Gastroesophageal sphincter (tissue), 4 donors: ENCODE data around the gene LRRTM3. TPM values are rescaled to one million over a fixed set of nuclear protein-coding genes. Genes with fewer than 3 reads are reported as not detected.

ENCODE experiments used
- ATAC-seq: fragments of 150-250 bp; one replicate; pipeline ENCODE4 v1.9.1; 2016; ENCODE audit warnings: mild to moderate bottlenecking, moderate library complexity
- H3K27ac ChIP-seq, 4 donors: fragments of 200-600 bp; sonication (generic) in 3 of 4; 1 replicate in 3 of 4; 2 replicates in 1 of 4; pipeline ENCODE4 v1.5.1; 2016 to 2019
- H3K27me3 ChIP-seq: fragments of 200-600 bp; sonication (generic); one replicate; pipeline ENCODE4 v1.5.1; 2019
- H3K36me3 ChIP-seq, 2 donors: fragments of 200-600 bp; sonication (generic); one replicate each; pipeline ENCODE4 v1.5.1; 2019; ENCODE audit warnings: control low read depth in 1 of 2
- H3K4me1 ChIP-seq, 3 donors: fragments of 200-600 bp; sonication (generic); 1 replicate in 2 of 3; 2 replicates in 1 of 3; pipeline ENCODE4 v1.5.1; 2016 to 2019; ENCODE audit warnings: control low read depth in 2 of 3
- H3K4me3 ChIP-seq, 2 donors: fragments of 200-600 bp; sonication (generic); one replicate each; pipeline ENCODE4 v1.5.1; 2019; ENCODE audit warnings: mild to moderate bottlenecking in 1 of 2, moderate library complexity in 1 of 2
- H3K9me3 ChIP-seq, 3 donors: fragments of 200-600 bp; sonication (generic); one replicate each; pipeline ENCODE4 v1.5.1; 2017 to 2019; ENCODE audit warnings: control low read depth in 2 of 3
- CTCF ChIP-seq, 4 experiments: fragments of 200-600 bp in 2 of 4; fragments of 450-650 bp in 2 of 4; sonication (generic) in 1 of 4; IDR thresholded peaks; one replicate each; pipeline ENCODE4 v1.5.1; 2017 to 2019; ENCODE audit warnings: antibody characterized with exemption in 4 of 4, mild to moderate bottlenecking in 2 of 4, moderate library complexity in 2 of 4
- EP300 ChIP-seq: sonication (generic); formaldehyde crosslinking; IDR thresholded peaks from one replicate; pipeline ENCODE4 v1.6.1; 2017; ENCODE audit warnings: antibody characterized with exemption, mild to moderate bottlenecking
- POLR2A ChIP-seq, 2 donors: fragments of 450-650 bp; IDR thresholded peaks; one replicate each; pipeline ENCODE4 v1.6.1; 2017; ENCODE audit warnings: antibody characterized with exemption in 2 of 2, mild to moderate bottlenecking in 2 of 2, moderate library complexity in 1 of 2
- POLR2AphosphoS5 ChIP-seq: sonication (generic); formaldehyde crosslinking; IDR thresholded peaks from one replicate; pipeline ENCODE4 v1.6.1; 2017; ENCODE audit warnings: antibody characterized with exemption
- WGBS, 2 donors: methylation state at CpG; one replicate each; pipeline ENCODE4 v1.1.5; 2018; ENCODE audit warnings: low coverage in 1 of 2; 5-methylcytosine and 5-hydroxymethylcytosine counted together
- total RNA-seq, 4 donors: library from RNA; depleted of rRNA; stranded (reverse); fragments of >200 nt; gene quantifications; one replicate each; pipeline ENCODE4 v1.1.0, GENCODE V29; 2016

LRRTM3 gene
- total RNA-seq, 4 donors from 2014 or later = 0.16 to 0.35 (median 0.20) TPM; not detected in 1

GRCh38 chr10:66940965-66941364 is 15.1 kb downstream of the LRRTM3 start:
- Histone ChIP-seq H3K9me3 (no peaks in the 10 kb centered on the region), H3K36me3 (no peaks in the 10 kb centered on the region), H3K27ac (no peak overlapping the region), H3K27me3 (no peaks in the 10 kb centered on the region), H3K4me1 (no peaks in the 10 kb centered on the region), H3K4me3 (no peak overlapping the region)
- WGBS, 2 donors = 11 to 31% methylated on average over 3 of the region's 3 CpGs
- no peak for ATAC-seq
- TF ChIP-seq POLR2A (IDR thresholded peaks at IDR 0.05) (no peak), POLR2AphosphoS5 (no peak), EP300 (no peak), CTCF (IDR thresholded peaks at IDR 0.05) (no peak)

- Histone ChIP-seq H3K4me1 (no peaks in the 10 kb centered on the region), H3K27me3 (no peaks in the 10 kb centered on the region), H3K27ac (no peak overlapping the region), H3K9me3 (no peaks in the 10 kb centered on the region), H3K36me3 (no peaks in the 10 kb centered on the region), H3K4me3 (no peak overlapping the region)
- ATAC-seq = no peak
- TF ChIP-seq POLR2A (IDR thresholded peaks at IDR 0.05) (no peak), CTCF (IDR thresholded peaks at IDR 0.05) (no peak), POLR2AphosphoS5 (no peak), EP300 (no peak)
- WGBS, 2 donors = 0 to 57% methylated on average over 3 to 5 of the region's 5 CpGs
Measured at GRCh38 chr10:66941491-66941890, 15.7 kb downstream of the LRRTM3 start.

- 71 to 90% methylated on average over 1 of the region's 1 CpG for WGBS, 2 donors
- H3K4me1 ChIP-seq = no peaks in the 10 kb centered on the region
- H3K36me3 ChIP-seq = no peaks in the 10 kb centered on the region
- ATAC-seq = no peak
- H3K4me3 ChIP-seq = no peak overlapping the region
- H3K27ac ChIP-seq = no peak overlapping the region
- TF ChIP-seq POLR2AphosphoS5 = no peak
- no peak for TF ChIP-seq EP300
- no peak for TF ChIP-seq POLR2A (IDR thresholded peaks at IDR 0.05)
- TF ChIP-seq CTCF (IDR thresholded peaks at IDR 0.05) = no peak
- no peaks in the 10 kb centered on the region for H3K9me3 ChIP-seq
- no peaks in the 10 kb centered on the region for H3K27me3 ChIP-seq
Measured at GRCh38 chr10:66942407-66942806, 16.6 kb downstream of the LRRTM3 start.

GRCh38 chr10:66943590-66943989 is 17.8 kb downstream of the LRRTM3 start:
- no peak overlapping the region for H3K27ac ChIP-seq
- H3K4me3 ChIP-seq = no peak overlapping the region
- WGBS, 2 donors = 96 to 100% methylated on average over 1 to 2 of the region's 2 CpGs
- H3K36me3 ChIP-seq = no peaks in the 10 kb centered on the region
- TF ChIP-seq EP300 (no peak), POLR2A (IDR thresholded peaks at IDR 0.05) (no peak), POLR2AphosphoS5 (no peak), CTCF (IDR thresholded peaks at IDR 0.05) (no peak)
- H3K9me3 ChIP-seq = no peaks in the 10 kb centered on the region
- H3K27me3 ChIP-seq = no peaks in the 10 kb centered on the region
- no peak for ATAC-seq
- H3K4me1 ChIP-seq = no peaks in the 10 kb centered on the region

- Histone ChIP-seq H3K27ac (no peak overlapping the region), H3K9me3 (no peaks in the 10 kb centered on the region), H3K27me3 (no peaks in the 10 kb centered on the region), H3K4me1 (no peaks in the 10 kb centered on the region), H3K4me3 (no peak overlapping the region), H3K36me3 (no peaks in the 10 kb centered on the region)
- TF ChIP-seq POLR2AphosphoS5 (no peak), CTCF (IDR thresholded peaks at IDR 0.05) (no peak), EP300 (no peak), POLR2A (IDR thresholded peaks at IDR 0.05) (no peak)
- ATAC-seq = no peak
- 25 to 40% methylated on average over 1 to 2 of the region's 2 CpGs for WGBS, 2 donors
Measured at GRCh38 chr10:66951896-66952295, 26.1 kb downstream of the LRRTM3 start.
